K562 (cell line): ENCODE results near the gene MRM2. TPM values are rescaled to one million over a fixed set of nuclear protein-coding genes. Genes with fewer than 3 reads are reported as not detected.

Source experiments
- ATAC-seq: fragments of 200-7000 bp; cut with Tn5 transposase; 3 replicates; pipeline ENCODE4 v1.9.1; 2020; ENCODE audit warnings: moderate library complexity
- BruUV-seq: library from RNA; stranded (reverse); fragments of 400-500 nt; replicated peaks from 2 replicates; lab custom pipeline; 2021; lab: Mats Ljungman, UMichigan
- CTCF ChIA-PET: fragments of 300-600 bp; formaldehyde crosslinking; extraction: SDS; loops from one replicate; lab custom pipeline; 2021; ENCODE audit warnings: low intra/inter-chr PET ratio; lab: Yijun Ruan, JAX
- POLR2A ChIA-PET: fragments of 300-600, 350-650 bp; sonication (Branson Sonifier 250); formaldehyde crosslinking; extraction: SDS; loops from one replicate; lab custom pipeline; 2021; ENCODE audit warnings: antibody characterized with exemption, inconsistent platforms; lab: Yijun Ruan, JAX
- DNase-seq, 4 experiments: peaks; one replicate each; pipeline versions ENCODE4 v3.0.0 to v3.0.0-alpha.2; 2011 to 2018; ENCODE audit warnings: low spot score in 3 of 4, mixed read lengths in 3 of 4; ENCODE audit errors: extremely low read depth in 1 of 4
- FAIRE-seq: peaks from 2 replicates; lab custom pipeline; 2011; peaks lifted over from hg19 to GRCh38; lab: Jason Lieb, UNC
- H2AFZ ChIP-seq: 2 replicates; pipeline ENCODE4 v1.6.0; 2011; ENCODE audit warnings: low read depth, low read length, control low read depth, inconsistent platforms
- H3K27ac ChIP-seq: fragments of 200-600 bp; 3 replicates; pipeline ENCODE4 v1.8.0; 2011; ENCODE audit warnings: low read depth, mild to moderate bottlenecking, control low read depth, inconsistent platforms, low read length, moderate library complexity, mixed read lengths; ENCODE audit errors: extremely low read depth
- H3K27me3 ChIP-seq, 2 experiments: fragments of 300-600 bp in 1 of 2; 2 replicates in 1 of 2; 3 replicates in 1 of 2; pipeline versions ENCODE4 v1.6.0 to v1.8.0; 2011; ENCODE audit warnings: inconsistent platforms in 2 of 2, low read length in 2 of 2, mild to moderate bottlenecking in 1 of 2, mixed read lengths in 1 of 2, moderate library complexity in 1 of 2; ENCODE audit not compliant: control insufficient read depth in 2 of 2, insufficient read depth in 2 of 2
- H3K36me3 ChIP-seq: fragments of 300-600 bp; 3 replicates; pipeline ENCODE4 v1.8.0; 2011; ENCODE audit warnings: mild to moderate bottlenecking, low read length, inconsistent platforms; ENCODE audit not compliant: control insufficient read depth, insufficient read depth
- H3K4me1 ChIP-seq, 2 experiments: fragments of 200-600 bp in 1 of 2; replicated peaks in 1 of 2; 2 replicates in 1 of 2; 3 replicates in 1 of 2; pipeline versions ENCODE4 v1.5.1 to v1.8.0; 2011; ENCODE audit warnings: inconsistent platforms in 2 of 2, low read length in 2 of 2, mild to moderate bottlenecking in 1 of 2, mixed read lengths in 1 of 2, moderate library complexity in 1 of 2; ENCODE audit not compliant: control insufficient read depth in 2 of 2, insufficient read depth in 2 of 2
- H3K4me2 ChIP-seq: 2 replicates; pipeline ENCODE4 v1.6.1; 2011; ENCODE audit warnings: low read length, control low read depth, inconsistent platforms, mixed read lengths; ENCODE audit not compliant: insufficient read depth
- H3K4me3 ChIP-seq: fragments of 200-600 bp; sonication (generic), shearing (Covaris generic); 2 replicates; pipeline ENCODE4 v1.5.1; 2016; ENCODE audit warnings: control low read depth, inconsistent platforms
- H3K79me2 ChIP-seq: fragments of 200-600 bp; 3 replicates; pipeline ENCODE4 v1.8.0; 2011; ENCODE audit warnings: low read length, inconsistent platforms; ENCODE audit not compliant: control insufficient read depth, insufficient read depth
- H3K9ac ChIP-seq, 2 experiments: 2 replicates each; pipeline versions ENCODE4 v1.6.0 to v1.6.1; 2011; ENCODE audit warnings: low read depth in 2 of 2, low read length in 2 of 2, control low read depth in 1 of 2, inconsistent platforms in 1 of 2, mild to moderate bottlenecking in 1 of 2, mixed read lengths in 1 of 2; ENCODE audit not compliant: insufficient read depth in 1 of 2
- H3K9me1 ChIP-seq: one replicate; pipeline ENCODE4 v1.6.0; 2011; ENCODE audit warnings: inconsistent platforms, mild to moderate bottlenecking, low read length, moderate library complexity; ENCODE audit not compliant: control insufficient read depth, insufficient read depth
- H3K9me3 ChIP-seq: replicated peaks from 2 replicates; pipeline ENCODE4 v1.5.1; 2011; ENCODE audit warnings: low read depth, low read length, inconsistent platforms; ENCODE audit not compliant: control insufficient read depth, insufficient read depth
- H4K20me1 ChIP-seq: replicated peaks from 2 replicates; pipeline ENCODE4 v1.6.1; 2011; ENCODE audit warnings: low read length, inconsistent platforms, mixed read lengths; ENCODE audit not compliant: control insufficient read depth, insufficient read depth
- CHCHD3 ChIP-seq: fragments of 250-450 bp; sonication (Bioruptor Pico); IDR thresholded peaks from 2 replicates; pipeline ENCODE4 v2.1.2; 2022; ENCODE audit warnings: mild to moderate bottlenecking
- E4F1 ChIP-seq: fragments of 250-450 bp; sonication (Bioruptor Pico); IDR thresholded peaks from 2 replicates; pipeline ENCODE4 v1.5.0; 2021; ENCODE audit warnings: mild to moderate bottlenecking, borderline replicate concordance
- FOXA1 ChIP-seq: fragments of 450-650 bp; IDR thresholded peaks from 2 replicates; pipeline ENCODE4 v1.6.1; 2016; ENCODE audit warnings: mild to moderate bottlenecking, borderline replicate concordance
- FOXO4 ChIP-seq: fragments of 450-650 bp; formaldehyde crosslinking; IDR thresholded peaks from 2 replicates; pipeline ENCODE4 v1.4.0; 2020; ENCODE audit warnings: mild to moderate bottlenecking, moderate library complexity
- GMEB1 ChIP-seq: fragments of 250-450 bp; sonication (Bioruptor Pico); IDR thresholded peaks from 2 replicates; pipeline ENCODE4 v1.4.0; 2020; ENCODE audit warnings: mild to moderate bottlenecking
- HOMEZ ChIP-seq: fragments of 250-450 bp; sonication (Bioruptor Pico); IDR thresholded peaks from 2 replicates; pipeline ENCODE4 v1.4.0; 2020; ENCODE audit warnings: mild to moderate bottlenecking, moderate library complexity
- L3MBTL2 ChIP-seq: fragments of 450-650 bp; IDR thresholded peaks from 2 replicates; pipeline ENCODE4 v1.6.1; 2016; ENCODE audit warnings: mild to moderate bottlenecking, moderate library complexity
- NR4A1 ChIP-seq, 2 experiments: fragments of 250-450 bp in 1 of 2; fragments of 450-650 bp in 1 of 2; sonication (Bioruptor Pico) in 1 of 2; IDR thresholded peaks; 2 replicates each; pipeline versions ENCODE4 v1.4.0 to v1.6.1; 2016 to 2020; ENCODE audit warnings: mild to moderate bottlenecking in 2 of 2, missing compliant biosample characterization in 1 of 2, missing genetic modification characterization in 1 of 2, moderate library complexity in 1 of 2
- U2AF2 ChIP-seq: fragments of 200-400 bp; formaldehyde crosslinking; optimal IDR thresholded peaks from 2 replicates; pipeline ENCODE3; 2017; ENCODE audit warnings: low read depth, mild to moderate bottlenecking, low read length
- ZFP1 ChIP-seq: fragments of 450-650 bp; formaldehyde crosslinking; IDR thresholded peaks from 2 replicates; pipeline ENCODE4 v1.4.0; 2020; ENCODE audit warnings: mild to moderate bottlenecking, mixed read lengths
- ZNF347 ChIP-seq: fragments of 450-650 bp; formaldehyde crosslinking; IDR thresholded peaks from 2 replicates; pipeline ENCODE4 v1.4.0; 2020; ENCODE audit warnings: low read depth, mild to moderate bottlenecking, moderate library complexity
- ZSCAN29 ChIP-seq: fragments of 450-650 bp; IDR thresholded peaks from 2 replicates; pipeline ENCODE4 v1.6.1; 2017
- WGBS: fragments of 100-300 bp; shearing (Covaris generic); methylation state at CpG from one replicate; pipeline ENCODE4 v1.1.6; 2016; ENCODE audit warnings: low coverage, mixed read lengths; ENCODE audit not compliant: insufficient coverage; ENCODE audit errors: missing lambda C conversion rate; 5-methylcytosine and 5-hydroxymethylcytosine counted together
- in situ Hi-C: fragments of 300-500 bp; cut with MboI; formaldehyde crosslinking; loops from 4 replicates; pipeline ENCODE4 v1.15.0; 2018; ENCODE audit warnings: inconsistent platforms, mixed read lengths
- intact Hi-C: fragments of 100-400 bp; cut with micrococcal nuclease; formaldehyde crosslinking; loops from 2 replicates; pipeline ENCODE4 v1.14.2; 2022
- polyA plus RNA-seq, 8 experiments: library from polyadenylated mRNA; depleted of rRNA in 4 of 8; stranded (reverse) in 5 of 8; unstranded in 3 of 8; fragments of >200 nt; fragmentation: Nextera tagmentation in 2 of 8; fragmentation: Illumina TruSeq in 1 of 8; extraction: Ambion mirVana in 2 of 8; extraction: Trizol in 1 of 8; gene quantifications; 2 replicates each; pipeline versions ENCODE4 v1.2.1 to v1.2.3, GENCODE V29; 2011 to 2014; ENCODE audit warnings: inconsistent platforms in 1 of 8, missing spikeins in 1 of 8
- total RNA-seq, 7 experiments: library from RNA; depleted of rRNA in 6 of 7; stranded (reverse); fragments of >200 nt in 6 of 7; fragmentation: Illumina TruSeq in 2 of 7; extraction: Trizol in 2 of 7; gene quantifications; 2 replicates each; pipeline versions ENCODE4 v1.2.1 to v1.2.3, GENCODE V29; 2011 to 2021; ENCODE audit warnings: low replicate concordance in 1 of 7

Gene MRM2
- total and polyA plus RNA-seq, 9 of the 15 experiments (the other 6 are each of a cell fraction or from before 2014, with no cell fraction given), result 32.4 to 116 (median 50.5) TPM

GRCh38 chr7:2205036-2205780 is 36.8 kb downstream of the MRM2 start (continued):
- TF ChIP-seq FOXO4 (CRISPR knock-in tag), result no peak
- TF ChIP-seq U2AF2, result no peak
- TF ChIP-seq CHCHD3 (CRISPR knock-in tag), result no peak
- TF ChIP-seq ZSCAN29, result no peak
- no peak for TF ChIP-seq GMEB1 (CRISPR knock-in tag)

GRCh38 chr7:2204446-2204845 is 37.6 kb downstream of the MRM2 start:
- BruUV-seq, result no TSS peak
- ChIA-PET POLR2A (interaction anchor here (2.1 kb wide), 1 partner anchor 9 kb away, joined by 5 read pairs; no protein-coding TSS in a partner anchor), CTCF (no interaction called here)
- FAIRE-seq (no peak), DNase-seq (no peak), ATAC-seq (no peak)
- no peaks in the 10 kb centered on the region for H3K9me1 ChIP-seq
- H3K4me2 ChIP-seq, result no peak overlapping the region
- no peaks in the 10 kb centered on the region for H3K79me2 ChIP-seq
- no peaks in the 10 kb centered on the region; the same call in none of the 2 replicates for H4K20me1 ChIP-seq
- H3K4me3 ChIP-seq, result no peak overlapping the region
- H3K27ac ChIP-seq, result no peak overlapping the region
- H3K4me1 ChIP-seq, result peaks cover 0 to 14% of the 10 kb centered on the region in 2 experiments; a peak in 1 of 5 replicates
- no peaks in the 10 kb centered on the region for H3K9me3 ChIP-seq
- in situ Hi-C loops, result loop anchor here (10.0 kb wide), 1 partner anchor 620 kb away; no protein-coding TSS in a partner anchor
- 96% methylated on average over 11 of the region's 11 CpGs for WGBS
- no peaks in the 10 kb centered on the region for H3K27me3 ChIP-seq
- H2AFZ ChIP-seq, result no peak overlapping the region
- intact Hi-C loops, result loop anchor here (10.0 kb wide), 1 partner anchor 630 kb away; the partner anchor contains the start of gene PSMG3
- H3K9ac ChIP-seq, result no peak overlapping the region
- peaks cover 65% of the 10 kb centered on the region; the same call in 2 of the 3 replicates for H3K36me3 ChIP-seq
- no peak for TF ChIP-seq HOMEZ
- TF ChIP-seq NR4A1 (CRISPR knock-in tag; IDR thresholded peaks at IDR 0.05), result no peak
- TF ChIP-seq NR4A1 (tag; IDR thresholded peaks at IDR 0.05), result no peak
- no peak for TF ChIP-seq ZFP1
- no peak for TF ChIP-seq L3MBTL2
- TF ChIP-seq E4F1 (CRISPR knock-in tag), result no peak
- no peak for TF ChIP-seq FOXA1
- no peak for TF ChIP-seq ZNF347 (CRISPR knock-in tag)
